Measurements from ENCODE around the gene UNC5C.

DNA sequence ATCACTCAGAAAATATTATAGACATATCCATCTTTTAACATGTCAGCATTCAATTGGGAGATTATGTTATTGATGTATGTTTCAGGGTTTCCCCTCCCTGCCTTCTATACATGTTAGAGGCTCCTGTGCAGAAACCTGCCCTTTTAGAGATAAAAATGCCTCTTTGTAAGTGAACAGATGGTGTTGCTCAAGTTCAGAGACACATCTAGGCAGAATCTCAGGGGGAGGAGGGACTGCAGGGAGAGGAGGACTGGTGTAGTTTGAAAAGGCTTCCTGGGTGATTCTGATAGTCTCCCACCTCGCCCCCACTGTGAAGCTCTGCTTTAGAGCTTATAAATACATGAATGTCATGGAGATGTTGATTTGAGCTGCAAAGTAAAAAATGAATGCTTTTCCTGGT lies 12.0 kb upstream of the UNC5C start:
- TF ChIP-seq, protein P1, sequence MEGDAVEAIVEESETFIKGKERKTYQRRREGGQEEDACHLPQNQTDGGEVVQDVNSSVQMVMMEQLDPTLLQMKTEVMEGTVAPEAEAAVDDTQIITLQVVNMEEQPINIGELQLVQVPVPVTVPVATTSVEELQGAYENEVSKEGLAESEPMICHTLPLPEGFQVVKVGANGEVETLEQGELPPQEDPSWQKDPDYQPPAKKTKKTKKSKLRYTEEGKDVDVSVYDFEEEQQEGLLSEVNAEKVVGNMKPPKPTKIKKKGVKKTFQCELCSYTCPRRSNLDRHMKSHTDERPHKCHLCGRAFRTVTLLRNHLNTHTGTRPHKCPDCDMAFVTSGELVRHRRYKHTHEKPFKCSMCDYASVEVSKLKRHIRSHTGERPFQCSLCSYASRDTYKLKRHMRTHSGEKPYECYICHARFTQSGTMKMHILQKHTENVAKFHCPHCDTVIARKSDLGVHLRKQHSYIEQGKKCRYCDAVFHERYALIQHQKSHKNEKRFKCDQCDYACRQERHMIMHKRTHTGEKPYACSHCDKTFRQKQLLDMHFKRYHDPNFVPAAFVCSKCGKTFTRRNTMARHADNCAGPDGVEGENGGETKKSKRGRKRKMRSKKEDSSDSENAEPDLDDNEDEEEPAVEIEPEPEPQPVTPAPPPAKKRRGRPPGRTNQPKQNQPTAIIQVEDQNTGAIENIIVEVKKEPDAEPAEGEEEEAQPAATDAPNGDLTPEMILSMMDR (IDR thresholded peaks at IDR 0.05) = no peak
- no peak for TF ChIP-seq POLR2A (IDR thresholded peaks at IDR 0.05)
